HepG2 (cell line): ENCODE measurements around the gene MPI. TPM values are rescaled to one million over a fixed set of nuclear protein-coding genes. Genes with fewer than 3 reads are reported as not detected.

Experiments used
- ARNT ChIP-seq: fragments of 450-650 bp; IDR thresholded peaks from 2 replicates; pipeline ENCODE4 v1.6.1; 2017
- ATRX ChIP-seq: sonication (generic); formaldehyde crosslinking; IDR thresholded peaks from 2 replicates; pipeline ENCODE4 v1.4.0; 2020; ENCODE audit warnings: missing genetic modification reagents, borderline replicate concordance
- FOXO1 ChIP-seq: sonication (generic); formaldehyde crosslinking; IDR thresholded peaks from 2 replicates; pipeline ENCODE4 v1.4.0; 2020; ENCODE audit warnings: missing genetic modification reagents
- NR2F6 ChIP-seq, 2 experiments: IDR thresholded peaks; 2 replicates each; pipeline ENCODE4 v1.6.1; 2016; ENCODE audit warnings: antibody characterized with exemption in 1 of 2, mild to moderate bottlenecking in 1 of 2
- PRMT3 ChIP-seq: sonication (generic); formaldehyde crosslinking; IDR thresholded peaks from 2 replicates; pipeline ENCODE4 v1.8.1; 2022; ENCODE audit warnings: low read depth, mild to moderate bottlenecking, moderate library complexity, missing genetic modification reagents, borderline replicate concordance
- SMAD3 ChIP-seq: sonication (generic); formaldehyde crosslinking; IDR thresholded peaks from 2 replicates; pipeline ENCODE4 v1.4.0; 2020; ENCODE audit warnings: missing genetic modification reagents
- YEATS2 ChIP-seq: sonication (generic); formaldehyde crosslinking; IDR thresholded peaks from 2 replicates; pipeline ENCODE4 v1.4.0; 2020; ENCODE audit warnings: missing genetic modification reagents, borderline replicate concordance
- ZBTB1 ChIP-seq: sonication (generic); formaldehyde crosslinking; IDR thresholded peaks from 2 replicates; pipeline ENCODE4 v1.4.0; 2020; ENCODE audit warnings: missing genetic modification reagents, borderline replicate concordance
- ZKSCAN1 ChIP-seq: fragments of 150-350 bp; IDR thresholded peaks from 2 replicates; pipeline ENCODE4 v1.6.1; 2014; ENCODE audit warnings: low read length
- ZNF30 ChIP-seq: sonication (generic); formaldehyde crosslinking; IDR thresholded peaks from 2 replicates; pipeline ENCODE4 v1.5.0; 2020; ENCODE audit warnings: mild to moderate bottlenecking, missing genetic modification reagents
- ZNF33B ChIP-seq: sonication (generic); formaldehyde crosslinking; IDR thresholded peaks from 2 replicates; pipeline ENCODE4 v1.5.1; 2020; ENCODE audit warnings: mild to moderate bottlenecking, missing genetic modification reagents
- ZNF367 ChIP-seq: sonication (generic); formaldehyde crosslinking; IDR thresholded peaks from 2 replicates; pipeline ENCODE4 v1.4.0; 2020; ENCODE audit warnings: missing genetic modification reagents, borderline replicate concordance
- ZNF451 ChIP-seq: sonication (generic); formaldehyde crosslinking; IDR thresholded peaks from 2 replicates; pipeline ENCODE4 v1.5.0; 2020; ENCODE audit warnings: mild to moderate bottlenecking, missing genetic modification reagents
- ZNF496 ChIP-seq: sonication (generic); formaldehyde crosslinking; IDR thresholded peaks from 2 replicates; pipeline ENCODE4 v1.8.1; 2023; ENCODE audit warnings: mild to moderate bottlenecking, moderate library complexity, missing genetic modification reagents; ENCODE audit not compliant: insufficient replicate concordance
- ZNF546 ChIP-seq: sonication (generic); formaldehyde crosslinking; conservative IDR thresholded peaks from 2 replicates; pipeline ENCODE4 v1.8.1; 2023; ENCODE audit warnings: mild to moderate bottlenecking, missing genetic modification reagents
- ZNF615 ChIP-seq: sonication (generic); formaldehyde crosslinking; IDR thresholded peaks from 2 replicates; pipeline ENCODE4 v1.5.0; 2020; ENCODE audit warnings: mild to moderate bottlenecking, missing genetic modification reagents, borderline replicate concordance
- ZNF883 ChIP-seq: sonication (generic); formaldehyde crosslinking; IDR thresholded peaks from 2 replicates; pipeline ENCODE4 v1.5.1; 2020; ENCODE audit warnings: mild to moderate bottlenecking, missing genetic modification reagents; ENCODE audit errors: not compliant biosample characterization
- polyA plus RNA-seq, 8 experiments: library from polyadenylated mRNA; depleted of rRNA in 3 of 8; stranded (reverse) in 7 of 8; unstranded in 1 of 8; fragments of >200 nt; fragmentation: Illumina TruSeq in 4 of 8; extraction: Trizol in 4 of 8; gene quantifications; 2 replicates each; pipeline versions ENCODE4 v1.2.1 to v1.2.3, GENCODE V29; 2011 to 2016; ENCODE audit warnings: low read depth in 4 of 8, missing spikeins in 1 of 8, mixed read lengths in 1 of 8; ENCODE audit not compliant: insufficient read depth in 1 of 8
- total RNA-seq, 5 experiments: library from RNA; depleted of rRNA; stranded (reverse); fragments of >200 nt; fragmentation: Illumina TruSeq; extraction: Trizol; gene quantifications; 2 replicates each; pipeline ENCODE4 v1.2.3, GENCODE V29; 2016; ENCODE audit warnings: low read depth in 1 of 5
- TF ChIP-seq, protein P1 (sequence below), 2 experiments: IDR thresholded peaks; 2 replicates each; pipeline ENCODE4 v1.6.1; 2011 to 2012; ENCODE audit warnings: low read length in 2 of 2, borderline replicate concordance in 1 of 2, low read depth in 1 of 2, mild to moderate bottlenecking in 1 of 2, moderate library complexity in 1 of 2
- TF ChIP-seq, protein P2 (sequence below): sonication (generic); formaldehyde crosslinking; IDR thresholded peaks from 2 replicates; pipeline ENCODE4 v1.4.0; 2020; ENCODE audit warnings: missing genetic modification reagents
- TF ChIP-seq, protein P3 (sequence below): sonication (generic); formaldehyde crosslinking; IDR thresholded peaks from 2 replicates; pipeline ENCODE4 v1.4.0; 2020; ENCODE audit warnings: missing genetic modification reagents, borderline replicate concordance
- TF ChIP-seq, protein P4 (sequence below): sonication (generic); formaldehyde crosslinking; conservative IDR thresholded peaks from 2 replicates; pipeline ENCODE4 v1.5.0; 2020; ENCODE audit warnings: missing genetic modification reagents

The MPI gene
- total and polyA plus RNA-seq, 2 of the 13 experiments (the other 11 are each of a cell fraction or from before 2014, with no cell fraction given) = 36.9 to 63.5 TPM

DNA sequence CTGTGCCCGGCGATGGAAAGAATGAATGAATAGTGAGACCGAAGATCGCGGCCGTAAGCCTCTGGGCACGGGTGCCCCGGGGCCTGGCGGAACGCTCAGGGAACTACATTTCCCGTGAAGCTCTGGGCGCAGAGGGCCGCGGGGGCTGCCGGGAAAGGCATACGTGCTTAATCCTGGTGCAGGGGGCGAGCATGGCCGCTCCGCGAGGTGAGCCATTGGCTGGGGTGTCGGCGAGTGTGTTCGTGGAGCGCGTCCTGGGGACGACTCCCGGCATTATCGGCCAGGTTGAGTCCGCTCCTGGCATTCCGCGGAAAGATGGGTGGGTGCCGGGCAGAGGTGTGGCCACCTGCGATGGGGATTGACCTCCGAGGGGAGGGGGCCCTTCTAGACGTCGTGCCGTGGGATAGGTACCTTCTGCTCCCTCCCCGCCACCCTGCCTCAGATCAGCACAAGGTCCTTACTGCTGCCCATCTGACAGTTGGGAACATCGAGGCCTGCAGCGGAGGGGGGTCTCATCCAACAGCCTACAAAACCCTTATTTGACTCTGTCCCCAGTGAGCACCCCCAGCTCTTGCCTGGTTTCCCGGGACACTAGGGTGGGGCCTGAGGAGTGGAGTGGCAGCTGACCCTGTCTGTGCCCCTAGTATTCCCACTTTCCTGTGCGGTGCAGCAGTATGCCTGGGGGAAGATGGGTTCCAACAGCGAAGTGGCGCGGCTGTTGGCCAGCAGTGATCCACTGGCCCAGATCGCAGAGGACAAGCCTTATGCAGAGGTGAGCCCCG is at the start of gene MPI (continued):
- TF ChIP-seq, protein P1, sequence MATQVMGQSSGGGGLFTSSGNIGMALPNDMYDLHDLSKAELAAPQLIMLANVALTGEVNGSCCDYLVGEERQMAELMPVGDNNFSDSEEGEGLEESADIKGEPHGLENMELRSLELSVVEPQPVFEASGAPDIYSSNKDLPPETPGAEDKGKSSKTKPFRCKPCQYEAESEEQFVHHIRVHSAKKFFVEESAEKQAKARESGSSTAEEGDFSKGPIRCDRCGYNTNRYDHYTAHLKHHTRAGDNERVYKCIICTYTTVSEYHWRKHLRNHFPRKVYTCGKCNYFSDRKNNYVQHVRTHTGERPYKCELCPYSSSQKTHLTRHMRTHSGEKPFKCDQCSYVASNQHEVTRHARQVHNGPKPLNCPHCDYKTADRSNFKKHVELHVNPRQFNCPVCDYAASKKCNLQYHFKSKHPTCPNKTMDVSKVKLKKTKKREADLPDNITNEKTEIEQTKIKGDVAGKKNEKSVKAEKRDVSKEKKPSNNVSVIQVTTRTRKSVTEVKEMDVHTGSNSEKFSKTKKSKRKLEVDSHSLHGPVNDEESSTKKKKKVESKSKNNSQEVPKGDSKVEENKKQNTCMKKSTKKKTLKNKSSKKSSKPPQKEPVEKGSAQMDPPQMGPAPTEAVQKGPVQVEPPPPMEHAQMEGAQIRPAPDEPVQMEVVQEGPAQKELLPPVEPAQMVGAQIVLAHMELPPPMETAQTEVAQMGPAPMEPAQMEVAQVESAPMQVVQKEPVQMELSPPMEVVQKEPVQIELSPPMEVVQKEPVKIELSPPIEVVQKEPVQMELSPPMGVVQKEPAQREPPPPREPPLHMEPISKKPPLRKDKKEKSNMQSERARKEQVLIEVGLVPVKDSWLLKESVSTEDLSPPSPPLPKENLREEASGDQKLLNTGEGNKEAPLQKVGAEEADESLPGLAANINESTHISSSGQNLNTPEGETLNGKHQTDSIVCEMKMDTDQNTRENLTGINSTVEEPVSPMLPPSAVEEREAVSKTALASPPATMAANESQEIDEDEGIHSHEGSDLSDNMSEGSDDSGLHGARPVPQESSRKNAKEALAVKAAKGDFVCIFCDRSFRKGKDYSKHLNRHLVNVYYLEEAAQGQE (IDR thresholded peaks at IDR 0.05; ENCODE audit: borderline replicate concordance in 1 of 2, low read depth in 1 of 2, low read length in 2 of 2) = 0 out of 4 replicates have a peak, but pooled peaks of 1 of the 2 experiments have one; percentile 20
- TF ChIP-seq PRMT3 (0 out of 2 replicates have a peak, but pooled peaks have one; percentile 35), ZNF33B (CRISPR knock-in tag) (no peak), FOXO1 (peak; percentile 63), NR2F6 (IDR thresholded peaks at IDR 0.05) (peak; percentile 41; the same call in 1 of the 2 replicates), NR2F6 (CRISPR knock-in tag; IDR thresholded peaks at IDR 0.05) (no peak), YEATS2 (CRISPR knock-in tag) (peak; percentile 73; the same call in 1 of the 2 replicates), ZKSCAN1 (no peak), ATRX (CRISPR knock-in tag) (no peak), ZNF546 (CRISPR knock-in tag) (no peak; the same call in 1 of the 2 replicates), ZNF883 (no peak), ZNF451 (CRISPR knock-in tag) (peak; percentile 92), ZNF496 (no peak), ZNF367 (no peak; the same call in 1 of the 2 replicates), ZNF615 (CRISPR knock-in tag) (no peak), SMAD3 (CRISPR knock-in tag) (peak; percentile 89), ARNT (no peak), ZNF30 (CRISPR knock-in tag) (no peak), ZBTB1 (no peak)
- TF ChIP-seq, protein P2, sequence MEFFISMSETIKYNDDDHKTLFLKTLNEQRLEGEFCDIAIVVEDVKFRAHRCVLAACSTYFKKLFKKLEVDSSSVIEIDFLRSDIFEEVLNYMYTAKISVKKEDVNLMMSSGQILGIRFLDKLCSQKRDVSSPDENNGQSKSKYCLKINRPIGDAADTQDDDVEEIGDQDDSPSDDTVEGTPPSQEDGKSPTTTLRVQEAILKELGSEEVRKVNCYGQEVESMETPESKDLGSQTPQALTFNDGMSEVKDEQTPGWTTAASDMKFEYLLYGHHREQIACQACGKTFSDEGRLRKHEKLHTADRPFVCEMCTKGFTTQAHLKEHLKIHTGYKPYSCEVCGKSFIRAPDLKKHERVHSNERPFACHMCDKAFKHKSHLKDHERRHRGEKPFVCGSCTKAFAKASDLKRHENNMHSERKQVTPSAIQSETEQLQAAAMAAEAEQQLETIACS (CRISPR knock-in tag) = peak; percentile 60
- TF ChIP-seq, protein P3, sequence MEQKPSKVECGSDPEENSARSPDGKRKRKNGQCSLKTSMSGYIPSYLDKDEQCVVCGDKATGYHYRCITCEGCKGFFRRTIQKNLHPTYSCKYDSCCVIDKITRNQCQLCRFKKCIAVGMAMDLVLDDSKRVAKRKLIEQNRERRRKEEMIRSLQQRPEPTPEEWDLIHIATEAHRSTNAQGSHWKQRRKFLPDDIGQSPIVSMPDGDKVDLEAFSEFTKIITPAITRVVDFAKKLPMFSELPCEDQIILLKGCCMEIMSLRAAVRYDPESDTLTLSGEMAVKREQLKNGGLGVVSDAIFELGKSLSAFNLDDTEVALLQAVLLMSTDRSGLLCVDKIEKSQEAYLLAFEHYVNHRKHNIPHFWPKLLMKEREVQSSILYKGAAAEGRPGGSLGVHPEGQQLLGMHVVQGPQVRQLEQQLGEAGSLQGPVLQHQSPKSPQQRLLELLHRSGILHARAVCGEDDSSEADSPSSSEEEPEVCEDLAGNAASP (CRISPR knock-in tag) = no peak; the same call in 1 of the 2 replicates
- TF ChIP-seq, protein P4, sequence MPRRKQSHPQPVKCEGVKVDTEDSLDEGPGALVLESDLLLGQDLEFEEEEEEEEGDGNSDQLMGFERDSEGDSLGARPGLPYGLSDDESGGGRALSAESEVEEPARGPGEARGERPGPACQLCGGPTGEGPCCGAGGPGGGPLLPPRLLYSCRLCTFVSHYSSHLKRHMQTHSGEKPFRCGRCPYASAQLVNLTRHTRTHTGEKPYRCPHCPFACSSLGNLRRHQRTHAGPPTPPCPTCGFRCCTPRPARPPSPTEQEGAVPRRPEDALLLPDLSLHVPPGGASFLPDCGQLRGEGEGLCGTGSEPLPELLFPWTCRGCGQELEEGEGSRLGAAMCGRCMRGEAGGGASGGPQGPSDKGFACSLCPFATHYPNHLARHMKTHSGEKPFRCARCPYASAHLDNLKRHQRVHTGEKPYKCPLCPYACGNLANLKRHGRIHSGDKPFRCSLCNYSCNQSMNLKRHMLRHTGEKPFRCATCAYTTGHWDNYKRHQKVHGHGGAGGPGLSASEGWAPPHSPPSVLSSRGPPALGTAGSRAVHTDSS (CRISPR knock-in tag) = 0 out of 2 replicates have a peak, but pooled peaks have one; percentile 92
